A673 (cell line): ENCODE measurements around the gene USO1.

Source experiments
- EZH2 ChIP-seq: fragments of 200-600 bp; sonication (generic); IDR thresholded peaks from 2 replicates; pipeline ENCODE4 v1.6.1; 2017; ENCODE audit warnings: borderline replicate concordance, low read depth, mild to moderate bottlenecking, mixed read lengths, antibody characterized with exemption, low read length; ENCODE audit not compliant: poor library complexity, severe bottlenecking
- TF ChIP-seq, protein P1 (sequence below): fragments of 300-800, 200-600 bp; sonication (generic); conservative IDR thresholded peaks from 2 replicates; pipeline ENCODE4 v1.5.1; 2017; ENCODE audit warnings: low read depth, mild to moderate bottlenecking, antibody characterized with exemption, low read length, moderate library complexity, mixed read lengths

DNA sequence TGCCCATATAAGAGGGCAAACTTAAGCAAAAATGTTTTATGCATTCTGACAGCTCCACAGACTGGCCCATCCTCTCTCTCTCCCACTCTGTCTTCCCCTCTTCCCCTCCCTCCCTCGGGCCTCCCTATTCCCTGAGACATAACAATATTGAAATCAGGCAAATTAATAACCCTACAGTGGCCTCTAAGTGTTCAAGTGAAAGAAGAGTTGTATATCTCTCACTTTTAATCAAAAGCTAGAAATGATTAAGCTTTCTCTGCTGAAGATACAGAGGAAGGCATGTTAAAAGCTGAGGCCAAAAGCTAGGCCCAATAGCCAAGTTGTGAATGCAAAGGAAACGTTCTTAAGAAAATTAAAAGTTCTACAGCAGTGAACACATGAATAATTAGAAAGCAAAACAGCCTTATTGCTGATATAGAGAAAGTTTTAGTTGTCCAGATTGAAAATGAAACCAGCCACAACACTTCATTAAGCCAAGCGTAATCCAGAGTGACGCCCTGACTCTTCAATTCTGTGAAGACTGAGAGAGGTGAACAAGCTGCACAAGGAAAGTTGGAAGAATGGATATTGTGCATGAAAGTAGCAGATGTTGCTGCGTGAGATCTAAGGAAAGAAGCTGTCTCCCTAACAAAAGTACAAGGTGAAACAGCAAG is 54.9 kb downstream of the USO1 start:
- TF ChIP-seq, protein P1, sequence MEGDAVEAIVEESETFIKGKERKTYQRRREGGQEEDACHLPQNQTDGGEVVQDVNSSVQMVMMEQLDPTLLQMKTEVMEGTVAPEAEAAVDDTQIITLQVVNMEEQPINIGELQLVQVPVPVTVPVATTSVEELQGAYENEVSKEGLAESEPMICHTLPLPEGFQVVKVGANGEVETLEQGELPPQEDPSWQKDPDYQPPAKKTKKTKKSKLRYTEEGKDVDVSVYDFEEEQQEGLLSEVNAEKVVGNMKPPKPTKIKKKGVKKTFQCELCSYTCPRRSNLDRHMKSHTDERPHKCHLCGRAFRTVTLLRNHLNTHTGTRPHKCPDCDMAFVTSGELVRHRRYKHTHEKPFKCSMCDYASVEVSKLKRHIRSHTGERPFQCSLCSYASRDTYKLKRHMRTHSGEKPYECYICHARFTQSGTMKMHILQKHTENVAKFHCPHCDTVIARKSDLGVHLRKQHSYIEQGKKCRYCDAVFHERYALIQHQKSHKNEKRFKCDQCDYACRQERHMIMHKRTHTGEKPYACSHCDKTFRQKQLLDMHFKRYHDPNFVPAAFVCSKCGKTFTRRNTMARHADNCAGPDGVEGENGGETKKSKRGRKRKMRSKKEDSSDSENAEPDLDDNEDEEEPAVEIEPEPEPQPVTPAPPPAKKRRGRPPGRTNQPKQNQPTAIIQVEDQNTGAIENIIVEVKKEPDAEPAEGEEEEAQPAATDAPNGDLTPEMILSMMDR, result no peak
- TF ChIP-seq EZH2, result no peak
